NOMO-1 treated with dmso at 0.1 percent for 144 hours (cell line): ENCODE results near the gene SLC7A5.
"Not testable (repeated sequence)": the region's sequence is repeated elsewhere in the genome, so short reads cannot be mapped to it uniquely, and the experiment has no call there.

Source experiments
- DNase-seq: peaks from one replicate; lab custom pipeline; 2025; ENCODE audit not compliant: unreplicated experiment; lab: John Stamatoyannopoulos, UW

The SLC7A5 gene

GRCh38 chr16:87834005-87834667, 35.2 kb downstream of the SLC7A5 start:
- no peak for DNase-seq

- no peak for DNase-seq
Observed at GRCh38 chr16:87833548-87833947, 35.8 kb downstream of the SLC7A5 start.

- DNase-seq = no peak
Observed at GRCh38 chr16:87832741-87833502, 36.4 kb downstream of the SLC7A5 start.

GRCh38 chr16:87832137-87832527, 37.2 kb downstream of the SLC7A5 start:
- DNase-seq = no peak

GRCh38 chr16:87831421-87832136, 37.7 kb downstream of the SLC7A5 start:
- no peak for DNase-seq

GRCh38 chr16:87830673-87831420, 38.5 kb downstream of the SLC7A5 start:
- no peak for DNase-seq

GRCh38 chr16:87829988-87830672, 39.2 kb downstream of the SLC7A5 start:
- no peak for DNase-seq

GRCh38 chr16:87829622-87829980, 39.7 kb downstream of the SLC7A5 start:
- no peak for DNase-seq

- DNase-seq = no peak
Observed at GRCh38 chr16:87828907-87829621, 40.2 kb downstream of the SLC7A5 start.

- DNase-seq = no peak
Observed at GRCh38 chr16:87828071-87828906, 41.0 kb downstream of the SLC7A5 start.

GRCh38 chr16:87827588-87827915, 41.8 kb downstream of the SLC7A5 start:
- DNase-seq = not testable (repeated sequence)

GRCh38 chr16:87826798-87827587, 42.3 kb downstream of the SLC7A5 start:
- no peak for DNase-seq

- DNase-seq = not testable (repeated sequence)
Observed at GRCh38 chr16:87826407-87826797, 42.9 kb downstream of the SLC7A5 start.

- DNase-seq = not testable (repeated sequence)
Observed at GRCh38 chr16:87825842-87826120, 43.5 kb downstream of the SLC7A5 start.

GRCh38 chr16:87824991-87825841, 44.1 kb downstream of the SLC7A5 start:
- no peak for DNase-seq

GRCh38 chr16:87824016-87824990, 45.0 kb downstream of the SLC7A5 start:
- DNase-seq = no peak
